ENCODE measurements around the gene FMNL2.

GRCh38 chr2:152548996-152549395, 214.0 kb downstream of the FMNL2 start:
- TF ChIP-seq, protein P1, sequence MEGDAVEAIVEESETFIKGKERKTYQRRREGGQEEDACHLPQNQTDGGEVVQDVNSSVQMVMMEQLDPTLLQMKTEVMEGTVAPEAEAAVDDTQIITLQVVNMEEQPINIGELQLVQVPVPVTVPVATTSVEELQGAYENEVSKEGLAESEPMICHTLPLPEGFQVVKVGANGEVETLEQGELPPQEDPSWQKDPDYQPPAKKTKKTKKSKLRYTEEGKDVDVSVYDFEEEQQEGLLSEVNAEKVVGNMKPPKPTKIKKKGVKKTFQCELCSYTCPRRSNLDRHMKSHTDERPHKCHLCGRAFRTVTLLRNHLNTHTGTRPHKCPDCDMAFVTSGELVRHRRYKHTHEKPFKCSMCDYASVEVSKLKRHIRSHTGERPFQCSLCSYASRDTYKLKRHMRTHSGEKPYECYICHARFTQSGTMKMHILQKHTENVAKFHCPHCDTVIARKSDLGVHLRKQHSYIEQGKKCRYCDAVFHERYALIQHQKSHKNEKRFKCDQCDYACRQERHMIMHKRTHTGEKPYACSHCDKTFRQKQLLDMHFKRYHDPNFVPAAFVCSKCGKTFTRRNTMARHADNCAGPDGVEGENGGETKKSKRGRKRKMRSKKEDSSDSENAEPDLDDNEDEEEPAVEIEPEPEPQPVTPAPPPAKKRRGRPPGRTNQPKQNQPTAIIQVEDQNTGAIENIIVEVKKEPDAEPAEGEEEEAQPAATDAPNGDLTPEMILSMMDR (IDR thresholded peaks at IDR 0.05; ENCODE audit: low read length): no peak
- TF ChIP-seq EZH2 (IDR thresholded peaks at IDR 0.05; ENCODE audit: borderline replicate concordance, low read length): no peak
